GM23338 (cell line): ENCODE data around the gene RUVBL1. TPM values are rescaled to one million over a fixed set of nuclear protein-coding genes. Genes with fewer than 3 reads are reported as not detected.

ENCODE experiments used
- ATAC-seq: fragments of 200-7000 bp; cut with Tn5 transposase; 3 replicates; pipeline ENCODE4 v1.9.1; 2020
- DNase-seq: peaks from one replicate; pipeline ENCODE4 v3.0.0-alpha.2; 2015; ENCODE audit warnings: low spot score
- H2AFZ ChIP-seq: fragments of 200-600 bp; sonication (generic); 2 replicates; pipeline ENCODE4 v1.8.0; 2016; ENCODE audit warnings: antibody characterized with exemption, mild to moderate bottlenecking, moderate library complexity
- H3F3A ChIP-seq: fragments of 200-600 bp; sonication (generic); replicated peaks from 2 replicates; pipeline ENCODE4 v1.8.0; 2017; ENCODE audit warnings: antibody characterized with exemption, mixed run types, low read depth
- H3K27ac ChIP-seq: fragments of 200-600 bp; sonication (generic); 2 replicates; pipeline ENCODE4 v1.6.1; 2016; ENCODE audit warnings: low read depth
- H3K27me3 ChIP-seq: fragments of 200-600 bp; sonication (generic); 2 replicates; pipeline ENCODE4 v1.8.0; 2016; ENCODE audit warnings: mild to moderate bottlenecking, mixed run types, moderate library complexity; ENCODE audit not compliant: insufficient read depth
- H3K36me3 ChIP-seq: fragments of 200-600 bp; sonication (generic); 2 replicates; pipeline ENCODE4 v1.8.0; 2016; ENCODE audit warnings: mild to moderate bottlenecking; ENCODE audit not compliant: insufficient read depth
- H3K4me1 ChIP-seq: fragments of 200-600 bp; sonication (generic); 2 replicates; pipeline ENCODE4 v1.8.0; 2016; ENCODE audit warnings: mild to moderate bottlenecking, moderate library complexity; ENCODE audit not compliant: insufficient read depth
- H3K4me2 ChIP-seq: fragments of 200-600 bp; sonication (generic); 2 replicates; pipeline ENCODE4 v1.7.1; 2017; ENCODE audit warnings: mixed run types
- H3K4me3 ChIP-seq: fragments of 200-600 bp; sonication (generic); 2 replicates; pipeline ENCODE4 v1.6.1; 2016; ENCODE audit warnings: mixed run types
- H3K79me2 ChIP-seq: fragments of 200-600 bp; sonication (generic); replicated peaks from 2 replicates; pipeline ENCODE4 v1.8.0; 2017; ENCODE audit warnings: mild to moderate bottlenecking; ENCODE audit not compliant: insufficient read depth
- H3K9me2 ChIP-seq: fragments of 200-600 bp; sonication (generic); 2 replicates; pipeline ENCODE4 v1.8.0; 2017; ENCODE audit not compliant: insufficient read depth
- H4K20me1 ChIP-seq: fragments of 200-600 bp; sonication (generic); replicated peaks from 2 replicates; pipeline ENCODE4 v1.8.0; 2017; ENCODE audit warnings: mild to moderate bottlenecking; ENCODE audit not compliant: insufficient read depth
- H3K27ac Mint-ChIP-seq: 2 replicates; pipeline ENCODE4 v1.8.0; 2020; ENCODE audit warnings: inconsistent platforms, mild to moderate bottlenecking, moderate library complexity, mixed read lengths
- H3K27me3 Mint-ChIP-seq: 3 replicates; pipeline ENCODE4 v1.8.0; 2022; ENCODE audit warnings: low read depth, mild to moderate bottlenecking, moderate library complexity, mixed read lengths, inconsistent platforms; ENCODE audit not compliant: insufficient read depth, poor library complexity
- H3K36me3 Mint-ChIP-seq: 3 replicates; pipeline ENCODE4 v1.8.0; 2021; ENCODE audit warnings: low read depth, mild to moderate bottlenecking, inconsistent platforms, moderate library complexity, mixed read lengths
- H3K4me1 Mint-ChIP-seq: 3 replicates; pipeline ENCODE4 v1.8.0; 2020; ENCODE audit warnings: mild to moderate bottlenecking, inconsistent platforms, mixed read lengths
- H3K4me3 Mint-ChIP-seq: 3 replicates; pipeline ENCODE4 v1.8.0; 2021; ENCODE audit warnings: moderate library complexity, mild to moderate bottlenecking, inconsistent platforms, mixed read lengths
- H3K9me3 Mint-ChIP-seq: 3 replicates; pipeline ENCODE4 v1.8.0; 2020; ENCODE audit warnings: moderate library complexity, mild to moderate bottlenecking, inconsistent platforms, mixed read lengths
- ETS1 ChIP-seq: IDR thresholded peaks from 2 replicates; pipeline ENCODE4 v1.6.1; 2016; ENCODE audit warnings: antibody characterized with exemption
- EZH2 ChIP-seq: fragments of 200-600 bp; sonication (generic); IDR thresholded peaks from one replicate; pipeline ENCODE4 v1.8.0; 2017; ENCODE audit warnings: antibody characterized with exemption, mild to moderate bottlenecking, low read depth; ENCODE audit not compliant: unreplicated experiment
- EZH2phosphoT487 ChIP-seq: fragments of 200-600 bp; sonication (generic); IDR thresholded peaks from one replicate; pipeline ENCODE4 v1.8.1; 2018; ENCODE audit warnings: antibody characterized with exemption; ENCODE audit not compliant: unreplicated experiment
- JUNB ChIP-seq: IDR thresholded peaks from one replicate; pipeline ENCODE4 v1.6.1; 2016; ENCODE audit warnings: antibody characterized with exemption; ENCODE audit not compliant: unreplicated experiment
- NANOG ChIP-seq: IDR thresholded peaks from 2 replicates; pipeline ENCODE4 v1.6.1; 2016; ENCODE audit warnings: antibody characterized with exemption, borderline replicate concordance
- REST ChIP-seq: IDR thresholded peaks from one replicate; pipeline ENCODE4 v1.6.1; 2018; ENCODE audit warnings: antibody characterized with exemption; ENCODE audit not compliant: unreplicated experiment
- STAT1 ChIP-seq: IDR thresholded peaks from one replicate; pipeline ENCODE4 v1.6.1; 2016; ENCODE audit warnings: antibody characterized with exemption; ENCODE audit not compliant: unreplicated experiment
- ZNF114 ChIP-seq: fragments of 250-450 bp; sonication (Bioruptor Pico); IDR thresholded peaks from 2 replicates; pipeline ENCODE4 v1.5.0; 2020; ENCODE audit warnings: mild to moderate bottlenecking, moderate library complexity
- ZNF331 ChIP-seq: fragments of 250-450 bp; sonication (Bioruptor Pico); IDR thresholded peaks from 2 replicates; pipeline ENCODE4 v1.5.0; 2020; ENCODE audit warnings: low read depth, mild to moderate bottlenecking, moderate library complexity
- ZNF462 ChIP-seq: fragments of 250-450 bp; sonication (Bioruptor Pico); IDR thresholded peaks from 2 replicates; pipeline ENCODE4 v1.5.0; 2020; ENCODE audit warnings: mild to moderate bottlenecking, moderate library complexity
- polyA plus RNA-seq: library from polyadenylated mRNA; unstranded; fragments of >200 nt; fragmentation: Nextera tagmentation; extraction: Ambion mirVana; gene quantifications from 2 replicates; pipeline ENCODE4 v1.2.1, GENCODE V29; 2016
- total RNA-seq: library from RNA; depleted of rRNA; stranded (reverse); fragments of >200 nt; shearing (Covaris generic); gene quantifications from 2 replicates; pipeline ENCODE4 v1.2.3, GENCODE V29; 2014

Gene RUVBL1
- total and polyA plus RNA-seq, 2 experiments from 2014 or later = 133 to 136 TPM

- no peak overlapping the region for H3K27ac ChIP-seq
- peaks cover 89% of the 10 kb centered on the region for H3K36me3 Mint-ChIP-seq
Observed at GRCh38 chr3:128060473-128061381, 62.9 kb downstream of the RUVBL1 start.

More at GRCh38 chr3:128060473-128061381, 62.9 kb downstream of the RUVBL1 start:
- no peaks in the 10 kb centered on the region for H3K27me3 ChIP-seq
- peaks cover 78% of the 10 kb centered on the region for H3K36me3 ChIP-seq
- H3K4me2 ChIP-seq = no peak overlapping the region
- H4K20me1 ChIP-seq = peaks cover 14% of the 10 kb centered on the region
- no peaks in the 10 kb centered on the region for H3K9me2 ChIP-seq
- TF ChIP-seq EZH2 = no peak
- TF ChIP-seq STAT1 = no peak
- no peak for TF ChIP-seq ETS1
- no peak for TF ChIP-seq ZNF462 (CRISPR knock-in tag)
- TF ChIP-seq NANOG = no peak
- TF ChIP-seq EZH2phosphoT487 = no peak
- no peak for TF ChIP-seq JUNB
- no peak for TF ChIP-seq REST
- no peak for TF ChIP-seq ZNF331 (CRISPR knock-in tag)
- no peak for TF ChIP-seq ZNF114 (CRISPR knock-in tag)
- no peaks in the 10 kb centered on the region for H3K4me1 ChIP-seq
- no peaks in the 10 kb centered on the region; the same call in 1 of the 3 replicates for H3K4me1 Mint-ChIP-seq
- H3K9me3 Mint-ChIP-seq = no peaks in the 10 kb centered on the region
- ATAC-seq = no peak
- no peak overlapping the region for H3K27ac Mint-ChIP-seq
- no peak for DNase-seq
- no peak overlapping the region for H3K4me3 ChIP-seq
- 0 out of 2 replicates have a peak, but pooled peaks cover 2% of the 10 kb centered on the region for H3F3A ChIP-seq
- no peak overlapping the region for H2AFZ ChIP-seq
- no peaks in the 10 kb centered on the region for H3K27me3 Mint-ChIP-seq
- peaks cover 4% of the 10 kb centered on the region; the same call in 1 of the 2 replicates for H3K79me2 ChIP-seq
- H3K4me3 Mint-ChIP-seq = no peak overlapping the region
